Measurements from ENCODE around the gene NUF2.

DNA sequence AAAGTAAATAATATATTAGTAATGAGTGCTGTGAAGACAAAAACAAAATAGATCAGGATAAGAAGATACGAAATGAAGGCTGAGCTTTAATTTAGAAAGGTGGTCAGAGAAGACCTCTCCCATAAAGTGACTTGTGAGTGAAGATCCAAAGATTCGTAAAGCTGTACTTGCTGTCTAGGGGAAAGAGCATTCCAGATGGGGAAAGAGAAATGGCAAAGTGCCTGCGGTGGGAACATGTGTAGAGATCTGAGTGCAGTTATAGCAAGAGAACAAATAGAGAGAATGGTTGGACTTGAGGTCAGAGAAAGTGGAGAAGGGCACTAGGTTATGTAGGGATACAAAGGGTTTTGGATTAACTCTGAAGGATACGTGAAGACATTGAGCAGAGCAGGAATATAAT is 60.6 kb downstream of the NUF2 start:
- TF ChIP-seq POLR2A (IDR thresholded peaks at IDR 0.05): no peak
- TF ChIP-seq, protein P1, sequence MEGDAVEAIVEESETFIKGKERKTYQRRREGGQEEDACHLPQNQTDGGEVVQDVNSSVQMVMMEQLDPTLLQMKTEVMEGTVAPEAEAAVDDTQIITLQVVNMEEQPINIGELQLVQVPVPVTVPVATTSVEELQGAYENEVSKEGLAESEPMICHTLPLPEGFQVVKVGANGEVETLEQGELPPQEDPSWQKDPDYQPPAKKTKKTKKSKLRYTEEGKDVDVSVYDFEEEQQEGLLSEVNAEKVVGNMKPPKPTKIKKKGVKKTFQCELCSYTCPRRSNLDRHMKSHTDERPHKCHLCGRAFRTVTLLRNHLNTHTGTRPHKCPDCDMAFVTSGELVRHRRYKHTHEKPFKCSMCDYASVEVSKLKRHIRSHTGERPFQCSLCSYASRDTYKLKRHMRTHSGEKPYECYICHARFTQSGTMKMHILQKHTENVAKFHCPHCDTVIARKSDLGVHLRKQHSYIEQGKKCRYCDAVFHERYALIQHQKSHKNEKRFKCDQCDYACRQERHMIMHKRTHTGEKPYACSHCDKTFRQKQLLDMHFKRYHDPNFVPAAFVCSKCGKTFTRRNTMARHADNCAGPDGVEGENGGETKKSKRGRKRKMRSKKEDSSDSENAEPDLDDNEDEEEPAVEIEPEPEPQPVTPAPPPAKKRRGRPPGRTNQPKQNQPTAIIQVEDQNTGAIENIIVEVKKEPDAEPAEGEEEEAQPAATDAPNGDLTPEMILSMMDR (IDR thresholded peaks at IDR 0.05): no peak
- no peak for TF ChIP-seq POLR2AphosphoS5 (IDR thresholded peaks at IDR 0.05)
- no peak for TF ChIP-seq EP300 (IDR thresholded peaks at IDR 0.05)
